ENCODE results near the gene MTA1. TPM values are rescaled to one million over a fixed set of nuclear protein-coding genes. Genes with fewer than 3 reads are reported as not detected.

MTA1 gene
- total and polyA plus RNA-seq, 4 donors: 3.7 to 28.1 (median 21.0) TPM

DNA sequence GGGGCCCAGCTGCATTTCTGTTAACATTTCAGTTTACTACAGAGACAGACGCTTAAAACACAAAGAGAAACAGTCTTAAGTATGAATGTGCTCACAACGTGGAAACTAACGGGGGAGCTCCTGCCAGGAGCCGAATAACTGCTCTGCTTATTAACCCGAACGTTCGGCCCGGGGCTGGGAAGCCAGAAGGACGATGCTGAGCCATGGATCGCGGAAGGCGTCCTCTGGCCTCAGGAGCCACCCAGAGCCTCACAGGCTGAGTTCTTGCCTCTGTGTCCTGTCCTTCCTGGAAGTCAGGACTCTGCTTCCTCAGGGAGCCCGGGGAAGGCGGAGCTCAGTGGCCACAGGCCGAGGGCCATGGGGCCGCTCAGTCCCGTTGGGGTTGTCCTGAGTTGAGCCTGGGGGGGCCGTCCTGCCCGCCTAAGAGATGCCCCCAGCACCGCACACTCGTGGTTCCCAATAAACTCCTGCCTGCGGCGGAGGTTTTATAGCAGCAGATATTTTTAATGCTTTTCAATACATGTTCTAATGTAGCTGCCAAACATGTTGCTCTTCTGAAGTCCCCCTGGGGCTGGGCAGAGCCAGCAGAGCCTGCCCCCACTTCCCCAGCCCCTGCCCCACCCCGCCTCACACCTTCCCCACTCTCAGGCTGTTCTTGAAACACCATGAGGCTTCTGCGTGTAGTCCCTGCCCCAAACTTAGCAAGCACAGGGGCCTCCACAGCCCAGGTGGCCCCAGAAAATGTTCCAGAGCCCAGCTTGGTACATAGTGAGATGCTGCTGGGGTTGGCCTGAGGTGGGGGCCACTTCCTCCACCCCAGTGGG lies 24.7 kb upstream of the MTA1 start:
- WGBS: 90% methylated on average over 25 of the region's 25 CpGs
- TF ChIP-seq TAF1 (conservative IDR thresholded peaks at IDR 0.05): no peak
- no peak for TF ChIP-seq HNF4G (IDR thresholded peaks at IDR 0.05)
- no peak for TF ChIP-seq YY1 (IDR thresholded peaks at IDR 0.05)
- TF ChIP-seq, protein P1, sequence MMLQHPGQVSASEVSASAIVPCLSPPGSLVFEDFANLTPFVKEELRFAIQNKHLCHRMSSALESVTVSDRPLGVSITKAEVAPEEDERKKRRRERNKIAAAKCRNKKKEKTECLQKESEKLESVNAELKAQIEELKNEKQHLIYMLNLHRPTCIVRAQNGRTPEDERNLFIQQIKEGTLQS (IDR thresholded peaks at IDR 0.05): no peak
- TF ChIP-seq HNF4A (conservative IDR thresholded peaks at IDR 0.05): no peak
- H3K4me3 ChIP-seq (ENCODE audit: low read depth in 1 of 3, low read length in 3 of 3): no peak overlapping the region
- DNase-seq (ENCODE audit: low spot score): no peak
- peaks cover 0 to 2% (median 0%) of the 10 kb centered on the region in 4 donors for H3K36me3 ChIP-seq (ENCODE audit: control insufficient read depth in 4 of 4, insufficient read depth in 3 of 4, low read depth in 1 of 4, low read length in 3 of 4)
- H3K9me3 ChIP-seq (ENCODE audit: control insufficient read depth in 4 of 4, low read length in 3 of 4): no peaks in the 10 kb centered on the region
- peaks cover 5 to 16% (median 10%) of the 10 kb centered on the region in 4 donors for H3K4me1 ChIP-seq (ENCODE audit: control insufficient read depth in 4 of 4, insufficient read depth in 4 of 4, low read length in 3 of 4)
- no peak overlapping the region for H3K9ac ChIP-seq (ENCODE audit: low read depth in 1 of 2, low read length in 2 of 2)
- H3K27ac ChIP-seq (ENCODE audit: low read depth in 1 of 2, low read length in 2 of 2): no peak overlapping the region
- H3K27me3 ChIP-seq (ENCODE audit: control insufficient read depth in 4 of 4, insufficient read depth in 4 of 4, low read length in 3 of 4): no peaks in the 10 kb centered on the region

DNA sequence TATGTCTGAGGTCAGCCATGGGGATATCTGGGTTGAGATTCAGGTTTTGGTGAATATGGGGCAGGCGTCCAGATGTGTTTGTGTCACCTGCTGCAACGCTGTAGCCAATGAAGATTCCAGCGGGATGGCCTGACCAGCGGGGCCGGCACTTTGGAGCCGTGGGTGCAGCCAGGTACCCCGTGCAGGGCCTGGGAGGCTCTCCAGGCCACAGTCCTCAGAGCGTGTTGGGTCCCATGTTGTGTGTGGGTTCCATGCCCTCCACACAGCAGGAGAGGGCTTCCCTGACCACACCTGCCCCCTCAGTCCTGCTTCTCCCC lies 24.1 kb upstream of the MTA1 start:
- Histone ChIP-seq H3K36me3 (ENCODE audit: control insufficient read depth in 4 of 4, insufficient read depth in 3 of 4, low read depth in 1 of 4, low read length in 3 of 4) (peaks cover 0 to 2% (median 0%) of the 10 kb centered on the region in 4 donors), H3K27ac (ENCODE audit: low read depth in 1 of 2, low read length in 2 of 2) (no peak overlapping the region), H3K9me3 (ENCODE audit: control insufficient read depth in 4 of 4, low read length in 3 of 4) (no peaks in the 10 kb centered on the region), H3K9ac (ENCODE audit: low read depth in 1 of 2, low read length in 2 of 2) (no peak overlapping the region), H3K4me1 (ENCODE audit: control insufficient read depth in 4 of 4, insufficient read depth in 4 of 4, low read length in 3 of 4) (peaks cover 5 to 16% (median 10%) of the 10 kb centered on the region in 4 donors), H3K27me3 (ENCODE audit: control insufficient read depth in 4 of 4, insufficient read depth in 4 of 4, low read length in 3 of 4) (no peaks in the 10 kb centered on the region), H3K4me3 (ENCODE audit: low read depth in 1 of 3, low read length in 3 of 3) (no peak overlapping the region)
- TF ChIP-seq, protein P2, sequence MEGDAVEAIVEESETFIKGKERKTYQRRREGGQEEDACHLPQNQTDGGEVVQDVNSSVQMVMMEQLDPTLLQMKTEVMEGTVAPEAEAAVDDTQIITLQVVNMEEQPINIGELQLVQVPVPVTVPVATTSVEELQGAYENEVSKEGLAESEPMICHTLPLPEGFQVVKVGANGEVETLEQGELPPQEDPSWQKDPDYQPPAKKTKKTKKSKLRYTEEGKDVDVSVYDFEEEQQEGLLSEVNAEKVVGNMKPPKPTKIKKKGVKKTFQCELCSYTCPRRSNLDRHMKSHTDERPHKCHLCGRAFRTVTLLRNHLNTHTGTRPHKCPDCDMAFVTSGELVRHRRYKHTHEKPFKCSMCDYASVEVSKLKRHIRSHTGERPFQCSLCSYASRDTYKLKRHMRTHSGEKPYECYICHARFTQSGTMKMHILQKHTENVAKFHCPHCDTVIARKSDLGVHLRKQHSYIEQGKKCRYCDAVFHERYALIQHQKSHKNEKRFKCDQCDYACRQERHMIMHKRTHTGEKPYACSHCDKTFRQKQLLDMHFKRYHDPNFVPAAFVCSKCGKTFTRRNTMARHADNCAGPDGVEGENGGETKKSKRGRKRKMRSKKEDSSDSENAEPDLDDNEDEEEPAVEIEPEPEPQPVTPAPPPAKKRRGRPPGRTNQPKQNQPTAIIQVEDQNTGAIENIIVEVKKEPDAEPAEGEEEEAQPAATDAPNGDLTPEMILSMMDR (IDR thresholded peaks at IDR 0.05; ENCODE audit: low read depth, low read length, missing input control): no peak
- TF ChIP-seq NR2F2 (IDR thresholded peaks at IDR 0.05) (no peak), JUND (IDR thresholded peaks at IDR 0.05) (no peak), YY1 (IDR thresholded peaks at IDR 0.05) (no peak), SP1 (IDR thresholded peaks at IDR 0.05) (no peak), HNF4G (IDR thresholded peaks at IDR 0.05) (no peak), EGR1 (IDR thresholded peaks at IDR 0.05; ENCODE audit: low read depth in 2 of 2) (no peak), FOXA2 (IDR thresholded peaks at IDR 0.05) (no peak), RAD21 (IDR thresholded peaks at IDR 0.05) (no peak)
- TF ChIP-seq, protein P3, sequence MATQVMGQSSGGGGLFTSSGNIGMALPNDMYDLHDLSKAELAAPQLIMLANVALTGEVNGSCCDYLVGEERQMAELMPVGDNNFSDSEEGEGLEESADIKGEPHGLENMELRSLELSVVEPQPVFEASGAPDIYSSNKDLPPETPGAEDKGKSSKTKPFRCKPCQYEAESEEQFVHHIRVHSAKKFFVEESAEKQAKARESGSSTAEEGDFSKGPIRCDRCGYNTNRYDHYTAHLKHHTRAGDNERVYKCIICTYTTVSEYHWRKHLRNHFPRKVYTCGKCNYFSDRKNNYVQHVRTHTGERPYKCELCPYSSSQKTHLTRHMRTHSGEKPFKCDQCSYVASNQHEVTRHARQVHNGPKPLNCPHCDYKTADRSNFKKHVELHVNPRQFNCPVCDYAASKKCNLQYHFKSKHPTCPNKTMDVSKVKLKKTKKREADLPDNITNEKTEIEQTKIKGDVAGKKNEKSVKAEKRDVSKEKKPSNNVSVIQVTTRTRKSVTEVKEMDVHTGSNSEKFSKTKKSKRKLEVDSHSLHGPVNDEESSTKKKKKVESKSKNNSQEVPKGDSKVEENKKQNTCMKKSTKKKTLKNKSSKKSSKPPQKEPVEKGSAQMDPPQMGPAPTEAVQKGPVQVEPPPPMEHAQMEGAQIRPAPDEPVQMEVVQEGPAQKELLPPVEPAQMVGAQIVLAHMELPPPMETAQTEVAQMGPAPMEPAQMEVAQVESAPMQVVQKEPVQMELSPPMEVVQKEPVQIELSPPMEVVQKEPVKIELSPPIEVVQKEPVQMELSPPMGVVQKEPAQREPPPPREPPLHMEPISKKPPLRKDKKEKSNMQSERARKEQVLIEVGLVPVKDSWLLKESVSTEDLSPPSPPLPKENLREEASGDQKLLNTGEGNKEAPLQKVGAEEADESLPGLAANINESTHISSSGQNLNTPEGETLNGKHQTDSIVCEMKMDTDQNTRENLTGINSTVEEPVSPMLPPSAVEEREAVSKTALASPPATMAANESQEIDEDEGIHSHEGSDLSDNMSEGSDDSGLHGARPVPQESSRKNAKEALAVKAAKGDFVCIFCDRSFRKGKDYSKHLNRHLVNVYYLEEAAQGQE (IDR thresholded peaks at IDR 0.05): no peak
- TF ChIP-seq, protein P4, sequence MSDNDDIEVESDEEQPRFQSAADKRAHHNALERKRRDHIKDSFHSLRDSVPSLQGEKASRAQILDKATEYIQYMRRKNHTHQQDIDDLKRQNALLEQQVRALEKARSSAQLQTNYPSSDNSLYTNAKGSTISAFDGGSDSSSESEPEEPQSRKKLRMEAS (IDR thresholded peaks at IDR 0.05): no peak
- TF ChIP-seq, protein P1 (IDR thresholded peaks at IDR 0.05): no peak
- DNase-seq (ENCODE audit: low spot score): no peak
- WGBS: 95% methylated on average over 8 of the region's 8 CpGs
